Endometrial microvascular endothelial cells (primary cell): ENCODE results near the gene PCAT6. TPM values are rescaled to one million over a fixed set of nuclear protein-coding genes. Genes with fewer than 3 reads are reported as not detected.

Source experiments
- in situ Hi-C: cut with HindIII; loops from 2 replicates; pipeline ENCODE4 v1.10.0; 2017; ENCODE audit warnings: low sequenced_read_pairs, low pct_unique_long_range_greater_than_20kb; ENCODE audit errors: inconsistent ontology term
- total RNA-seq: library from RNA; depleted of rRNA; stranded (reverse); fragments of >200 nt; gene quantifications from one replicate; pipeline ENCODE4 v1.2.3, GENCODE V29; 2015; ENCODE audit errors: inconsistent ontology term

Gene PCAT6
- total RNA-seq, 1 donor from 2014 or later, result not detected

DNA sequence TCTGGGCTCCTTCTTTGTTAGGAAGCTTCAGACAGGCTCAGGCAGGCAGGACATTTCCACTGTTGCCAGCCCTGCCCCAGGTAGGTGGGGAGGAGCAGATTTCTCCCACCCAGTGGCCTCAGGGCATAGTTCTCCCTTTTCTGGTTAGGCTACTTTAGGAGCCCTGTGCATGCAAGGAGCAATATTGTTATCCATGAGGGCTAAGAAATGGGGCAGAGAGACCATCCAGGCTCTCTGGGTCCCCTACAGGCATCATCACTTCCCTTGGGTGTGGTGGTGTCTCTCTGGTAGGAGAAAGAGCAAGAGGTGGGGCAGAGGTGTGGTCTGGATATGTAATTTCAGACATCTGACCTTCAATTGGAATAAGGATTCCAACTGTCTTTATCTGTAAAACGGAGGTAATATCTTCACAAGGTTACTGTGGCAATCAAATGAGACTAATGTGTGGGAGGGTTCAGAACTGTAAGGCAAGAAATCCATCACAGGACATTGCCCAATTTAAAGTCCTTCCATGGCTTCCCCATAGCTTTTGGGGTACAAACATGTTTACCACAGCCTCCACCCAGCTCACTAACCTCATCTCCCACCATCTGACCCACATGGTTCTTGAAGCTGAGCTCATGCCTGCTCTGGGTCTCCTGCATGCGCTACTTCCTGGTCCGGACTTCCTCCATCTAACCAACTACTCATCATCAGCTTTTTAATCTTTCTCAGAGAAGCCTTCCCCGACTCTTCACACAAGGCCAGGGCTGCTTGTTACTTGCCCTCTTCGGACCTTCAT, 26.1 kb downstream of the PCAT6 start:
- in situ Hi-C loops, result no loop called here

- in situ Hi-C loops, result no loop called here
Observed at GRCh38 chr1:202837746-202838262, 27.1 kb downstream of the PCAT6 start.

DNA sequence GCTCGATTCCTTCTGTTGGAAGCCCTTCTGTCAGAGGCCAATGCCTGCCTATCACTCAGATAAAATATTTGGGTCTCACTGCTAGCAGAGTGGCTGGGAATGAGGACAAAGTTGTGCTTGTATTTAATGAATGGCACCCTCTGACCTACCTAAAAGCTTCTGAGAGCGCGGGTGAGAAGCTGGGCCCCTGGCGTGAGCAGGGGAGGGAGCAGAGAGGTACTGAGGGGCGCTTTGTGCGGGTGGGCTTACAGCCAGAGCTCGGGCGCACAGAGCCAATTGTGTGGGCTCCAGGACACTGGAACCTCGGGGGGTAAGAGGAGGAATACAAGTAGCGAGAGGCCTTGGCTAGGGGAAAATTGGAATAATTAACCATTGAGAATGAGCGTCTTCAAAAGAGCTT, 32.3 kb downstream of the PCAT6 start:
- in situ Hi-C loops, result no loop called here

GRCh38 chr1:202844259-202844658, 33.5 kb downstream of the PCAT6 start:
- in situ Hi-C loops, result no loop called here

DNA sequence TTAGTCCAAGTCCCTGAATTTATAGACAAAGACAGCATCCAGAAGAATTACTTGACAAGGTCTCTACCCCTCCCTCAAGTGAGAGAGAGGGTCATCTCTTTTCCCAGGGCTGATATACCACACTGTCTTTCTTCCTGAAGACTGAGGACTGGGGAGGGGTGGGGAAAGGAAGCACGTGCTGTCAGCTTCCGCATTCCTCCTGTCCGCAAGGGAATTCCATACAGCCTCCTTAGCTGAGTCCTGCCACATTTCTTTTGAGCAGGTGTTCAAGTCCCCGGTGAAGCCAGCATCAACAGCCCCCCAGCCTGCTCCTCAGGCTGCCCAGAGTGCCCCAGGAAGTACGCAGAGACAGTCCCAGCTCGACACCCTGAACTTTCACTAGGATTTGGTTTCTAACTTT, 34.2 kb downstream of the PCAT6 start:
- in situ Hi-C loops, result no loop called here

GRCh38 chr1:202848191-202848542, 37.4 kb downstream of the PCAT6 start:
- in situ Hi-C loops, result no loop called here

DNA sequence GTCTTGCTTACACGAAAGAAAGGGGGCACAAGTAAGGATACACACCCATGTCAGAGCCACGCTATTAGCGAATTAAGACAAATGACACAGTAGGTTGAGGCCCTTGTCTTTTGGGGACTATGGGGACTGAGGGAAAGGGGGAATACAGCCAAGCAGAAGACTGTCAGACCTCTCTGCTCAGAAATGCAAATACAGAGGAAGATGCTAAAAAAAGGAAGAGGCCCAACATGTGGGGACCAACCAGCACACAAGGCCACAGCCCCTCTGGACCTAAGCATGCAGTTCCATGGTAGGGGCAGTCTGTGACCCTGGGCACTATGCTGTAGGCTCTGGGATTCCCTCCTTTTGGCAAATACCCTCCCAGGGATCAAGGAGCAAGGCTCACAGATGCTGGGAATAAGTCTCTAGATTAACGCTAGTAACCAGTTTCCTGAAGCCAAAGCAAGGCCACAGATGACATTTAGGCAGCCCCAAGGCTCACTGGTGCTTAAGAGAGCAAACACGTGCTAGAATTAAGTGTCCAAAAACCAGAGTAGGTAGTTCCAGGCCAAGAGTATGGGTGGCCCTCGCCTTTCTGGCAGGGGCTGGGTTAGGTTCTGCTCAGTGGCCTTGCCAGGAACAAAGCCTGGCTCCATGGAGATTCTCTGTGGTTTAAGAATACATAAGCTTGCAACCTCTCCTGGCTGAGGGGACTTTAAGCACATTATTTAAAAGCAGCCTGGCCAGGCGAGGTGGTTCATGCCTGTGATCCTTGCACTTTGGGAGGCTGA, 40.0 kb downstream of the PCAT6 start:
- in situ Hi-C loops, result no loop called here

DNA sequence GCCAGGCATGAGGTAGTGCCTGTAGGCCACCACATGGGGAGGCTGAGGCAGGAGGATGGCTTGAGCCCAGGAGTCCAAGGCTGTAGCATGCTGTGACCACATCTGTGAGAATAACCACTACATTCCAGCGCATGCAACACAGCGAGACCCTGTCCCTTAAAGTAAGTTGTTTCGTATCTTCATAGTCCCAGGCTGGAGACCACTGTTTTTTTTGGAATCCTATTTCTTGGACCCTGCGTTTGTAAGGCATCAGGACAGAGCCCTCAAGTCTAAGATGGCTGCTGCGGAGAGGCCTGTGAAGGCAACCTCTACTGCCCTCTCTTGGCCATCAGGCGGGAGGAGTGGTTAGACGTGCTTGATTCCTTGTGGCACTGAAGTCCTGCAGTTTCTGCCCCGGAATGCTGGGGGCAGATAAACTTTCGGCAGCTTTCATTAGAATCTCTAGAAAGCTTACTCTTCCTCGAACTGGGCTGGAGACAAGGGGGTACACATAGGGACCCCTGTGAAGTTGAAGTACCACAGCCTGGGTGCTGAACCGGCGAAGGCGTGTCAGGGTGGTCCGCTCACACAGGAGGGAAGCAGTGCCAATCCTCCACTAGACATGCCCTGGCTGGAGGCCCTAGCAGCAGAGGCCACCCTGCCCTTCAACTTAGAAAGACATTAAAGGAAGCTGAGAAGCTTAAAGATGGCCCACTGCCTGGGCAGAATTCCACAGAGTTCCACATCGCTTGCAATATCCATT, 41.6 kb downstream of the PCAT6 start:
- in situ Hi-C loops, result no loop called here

DNA sequence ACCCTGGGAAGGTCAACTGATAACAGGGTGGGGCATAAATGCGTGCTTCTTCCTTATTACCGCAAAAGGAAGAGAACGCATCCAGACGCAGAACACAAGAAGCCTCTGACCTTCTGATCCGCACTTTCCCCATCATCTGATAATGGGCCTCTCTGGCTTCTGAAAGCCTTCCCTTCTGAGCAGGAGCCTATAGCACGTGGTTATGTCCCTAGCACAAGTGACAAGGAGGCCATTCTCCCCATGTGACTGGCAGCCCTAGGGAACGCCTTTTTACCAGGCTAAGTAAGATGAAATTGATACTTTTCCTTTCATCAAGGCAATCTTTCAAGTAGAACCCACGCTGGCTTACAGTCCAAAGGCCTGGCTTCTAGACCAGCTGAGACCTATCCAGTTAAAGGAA, 44.0 kb downstream of the PCAT6 start:
- in situ Hi-C loops, result no loop called here

DNA sequence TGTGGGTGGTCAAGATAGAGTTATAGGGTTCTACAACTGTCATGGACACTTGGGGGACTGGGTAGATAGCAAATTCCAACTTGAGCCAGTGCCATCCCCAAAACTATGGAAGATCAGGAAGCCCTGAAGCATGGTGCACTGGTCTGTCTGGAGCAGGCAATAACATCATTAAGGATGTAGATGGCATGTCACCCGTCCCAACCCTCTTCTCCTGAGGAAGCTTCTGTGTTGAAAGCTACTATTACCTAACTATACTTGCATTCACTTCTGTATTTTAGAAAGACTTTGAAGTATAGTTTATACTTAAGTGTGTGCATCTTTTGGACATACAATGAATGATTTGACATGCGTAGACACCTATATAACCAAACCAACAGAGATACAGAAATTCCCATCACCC, 45.3 kb downstream of the PCAT6 start:
- in situ Hi-C loops, result no loop called here

DNA sequence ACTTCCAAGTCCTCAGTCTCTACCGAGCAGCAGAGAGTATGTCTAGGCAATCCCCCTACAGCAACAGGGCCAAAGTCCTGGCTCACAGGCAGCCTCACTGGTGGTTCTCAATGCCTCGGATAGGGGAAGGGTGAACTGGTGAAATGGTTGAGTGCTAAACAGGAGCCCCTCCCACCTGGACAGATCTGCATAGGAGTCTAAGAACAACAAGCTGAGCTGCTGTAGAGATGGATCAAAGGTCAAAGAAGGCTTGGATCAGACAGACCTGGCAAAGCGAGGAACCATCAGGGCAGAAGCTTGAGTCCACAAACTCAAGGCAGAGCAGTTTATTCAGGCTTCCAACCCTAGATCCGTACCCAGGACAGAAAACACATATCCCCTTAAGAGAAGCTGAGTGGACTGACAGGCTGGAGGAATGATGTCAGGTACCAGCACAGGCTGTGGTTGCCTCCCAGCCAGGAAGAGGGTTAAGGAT, 46.4 kb downstream of the PCAT6 start:
- in situ Hi-C loops, result no loop called here

GRCh38 chr1:202858331-202858730, 47.6 kb downstream of the PCAT6 start:
- in situ Hi-C loops, result no loop called here

- in situ Hi-C loops, result no loop called here
Observed at GRCh38 chr1:202858789-202859414, 48.1 kb downstream of the PCAT6 start.

DNA sequence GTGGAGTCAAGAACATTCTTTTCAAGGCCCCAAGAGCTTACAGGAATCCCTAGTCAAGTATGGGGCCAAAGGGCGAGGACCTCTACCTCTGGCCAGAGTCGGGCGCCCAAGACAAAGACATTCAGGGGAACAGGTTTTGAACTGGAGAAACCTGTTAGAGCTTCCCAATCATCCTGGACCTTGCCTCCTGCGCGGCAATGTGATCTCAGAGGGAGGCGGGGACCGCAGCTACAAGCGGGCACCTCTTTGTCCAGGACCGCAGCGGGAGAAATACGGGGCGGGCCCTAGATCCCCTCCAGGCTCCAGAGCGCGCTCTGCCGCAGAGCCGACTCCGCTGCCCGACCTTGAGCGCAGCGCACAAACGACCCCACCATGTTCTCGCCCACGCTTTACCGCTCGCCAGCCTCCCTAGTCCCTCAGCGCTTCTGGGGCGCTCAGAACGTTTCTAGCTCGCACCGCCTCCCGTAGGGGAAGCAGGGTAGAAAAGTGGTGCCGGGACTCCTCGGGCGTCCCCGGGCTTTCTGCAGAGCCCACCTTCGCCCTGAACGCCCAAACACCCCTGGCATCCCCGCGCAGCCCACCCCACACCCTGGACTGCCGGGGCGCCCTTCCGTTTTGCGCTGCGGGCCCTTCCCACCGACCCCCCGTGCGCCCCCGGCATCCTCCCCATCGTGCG, 50.1 kb downstream of the PCAT6 start:
- in situ Hi-C loops, result no loop called here

Other genes starting within 250 kb of the PCAT6 start
- gene SYT2, start 100.5 kb upstream of the PCAT6 start, total RNA-seq, result not detected
- gene KDM5B, start 2.5 kb upstream of the PCAT6 start, total RNA-seq, result 35.1 TPM
- 13.9 TPM for gene RABIF, start 78.2 kb downstream of the PCAT6 start, total RNA-seq
- 22.1 TPM for gene KLHL12, start 116.3 kb downstream of the PCAT6 start, total RNA-seq
- gene ADIPOR1, start 147.4 kb downstream of the PCAT6 start, total RNA-seq, result 96.9 TPM
- gene CYB5R1, start 156.3 kb downstream of the PCAT6 start, total RNA-seq, result 45.9 TPM
- gene TMEM183A, start 196.4 kb downstream of the PCAT6 start, total RNA-seq, result 81.2 TPM
- gene PPFIA4, start 215.5 kb downstream of the PCAT6 start, total RNA-seq, result 0.09 TPM